ENCODE data around the gene MAN2B2.
"Not testable (repeated sequence)": the region's sequence is repeated elsewhere in the genome, so short reads cannot be mapped to it uniquely, and the experiment has no call there.

MAN2B2 gene

DNA sequence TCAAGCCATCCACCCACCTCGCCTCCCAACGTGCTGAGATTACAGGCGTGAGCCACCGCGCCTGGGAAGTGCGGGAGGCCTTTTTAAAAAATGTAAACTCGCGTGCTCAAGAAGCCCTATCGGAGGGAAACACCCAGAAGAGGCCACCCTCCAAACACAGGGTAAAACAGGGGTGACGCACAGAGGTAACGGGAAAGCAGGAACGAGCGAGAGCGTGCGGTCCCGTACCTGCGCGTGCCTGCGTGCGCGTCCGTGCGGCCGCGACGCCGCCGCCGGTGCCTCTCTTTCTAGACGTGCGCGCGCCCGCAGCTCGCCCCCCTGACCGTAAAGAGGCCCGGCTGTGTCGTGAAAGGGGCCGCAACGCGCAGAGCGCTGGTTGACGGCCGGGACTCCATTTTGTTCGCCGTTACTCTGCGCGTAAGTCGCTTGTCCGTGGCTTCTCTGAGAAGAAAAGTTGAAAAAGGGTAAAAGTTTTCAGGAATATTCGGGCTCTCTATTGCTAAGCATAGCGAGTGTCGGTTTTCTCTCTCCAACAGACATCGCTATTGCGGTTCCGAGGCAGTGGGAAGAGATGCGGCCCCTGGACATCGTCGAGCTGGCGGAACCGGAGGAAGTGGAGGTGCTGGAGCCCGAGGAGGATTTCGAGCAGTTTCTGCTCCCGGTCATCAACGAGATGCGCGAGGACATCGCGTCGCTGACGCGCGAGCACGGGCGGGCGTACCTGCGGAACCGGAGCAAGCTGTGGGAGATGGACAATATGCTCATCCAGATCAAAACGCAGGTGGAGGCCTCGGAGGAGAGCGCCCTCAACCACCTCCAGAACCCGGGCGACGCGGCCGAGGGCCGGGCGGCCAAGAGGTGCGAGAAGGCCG is 65.5 kb downstream of the MAN2B2 start, which contains the start of gene MRFAP1:
Gene MRFAP1 (plus strand): TSS at position 394 of the 872 bp plus-strand sequence. CDS start 178 bp downstream, at position 572.
- Histone ChIP-seq H3K4me1 (ENCODE audit: control insufficient read depth, insufficient read depth, low read length) (peaks cover 13% of the 10 kb centered on the region), H3K9ac (ENCODE audit: low read depth, low read length) (peak within 1 kb of the TSS; percentile 97), H3K4me3 (ENCODE audit: low read length) (peak within 1 kb of the TSS; percentile 94), H3K9me3 (replicated peaks; ENCODE audit: low read length) (no peaks in the 10 kb centered on the region), H3K4me2 (ENCODE audit: low read length) (peak within 1 kb of the TSS; percentile 90), H3K36me3 (ENCODE audit: insufficient read depth, low read length) (peaks cover 19% of the 10 kb centered on the region), H3K27me3 (ENCODE audit: control insufficient read depth, insufficient read depth, low read length) (no peaks in the 10 kb centered on the region)

DNA sequence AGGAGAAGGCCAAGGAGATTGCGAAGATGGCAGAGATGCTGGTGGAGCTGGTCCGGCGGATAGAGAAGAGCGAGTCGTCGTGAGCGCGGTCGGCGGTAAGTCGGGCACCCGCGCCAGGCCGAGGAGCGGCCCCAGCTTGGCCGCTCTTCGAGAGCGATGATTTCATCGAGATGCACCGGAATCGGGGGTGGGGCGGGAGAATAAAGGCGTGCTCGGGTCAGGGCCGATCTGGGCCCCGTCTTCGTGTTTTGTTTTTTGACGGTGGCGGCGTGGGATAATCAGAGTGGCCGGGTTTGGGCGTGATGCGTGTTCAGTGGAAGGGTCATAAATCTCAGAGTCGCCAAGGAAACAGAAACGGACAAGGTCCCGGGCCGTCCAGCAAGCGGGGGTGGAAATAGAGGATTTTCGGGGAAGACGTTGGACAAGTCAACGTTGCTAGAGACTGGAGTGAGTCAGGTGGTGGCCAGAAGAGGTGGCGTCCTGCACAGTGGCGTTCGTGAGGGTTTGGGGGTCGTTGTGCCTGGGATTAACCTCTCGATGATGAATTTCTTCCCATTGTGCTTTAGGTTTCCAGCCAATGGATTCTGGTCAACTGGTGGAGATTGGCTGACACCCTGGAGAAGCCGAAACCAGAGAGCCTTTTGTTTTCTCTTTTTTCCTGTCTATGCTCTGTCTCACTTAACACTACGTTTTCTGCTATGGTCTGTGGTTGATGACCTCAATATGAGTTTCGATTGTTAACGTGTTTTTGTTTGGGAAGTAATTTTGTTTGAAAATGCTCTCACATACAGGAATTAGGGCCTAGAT is 66.4 kb downstream of the MAN2B2 start:
- H3K27me3 ChIP-seq (ENCODE audit: control insufficient read depth, insufficient read depth, low read length): no peaks in the 10 kb centered on the region
- H3K9ac ChIP-seq (ENCODE audit: low read depth, low read length): peak overlapping the region; percentile 97
- H3K36me3 ChIP-seq (ENCODE audit: insufficient read depth, low read length): peaks cover 19% of the 10 kb centered on the region
- peak overlapping the region; percentile 94 for H3K4me3 ChIP-seq (ENCODE audit: low read length)
- H3K4me1 ChIP-seq (ENCODE audit: control insufficient read depth, insufficient read depth, low read length): peaks cover 13% of the 10 kb centered on the region
- H3K9me3 ChIP-seq (replicated peaks; ENCODE audit: low read length): no peaks in the 10 kb centered on the region
- peak overlapping the region; percentile 90 for H3K4me2 ChIP-seq (ENCODE audit: low read length)

DNA sequence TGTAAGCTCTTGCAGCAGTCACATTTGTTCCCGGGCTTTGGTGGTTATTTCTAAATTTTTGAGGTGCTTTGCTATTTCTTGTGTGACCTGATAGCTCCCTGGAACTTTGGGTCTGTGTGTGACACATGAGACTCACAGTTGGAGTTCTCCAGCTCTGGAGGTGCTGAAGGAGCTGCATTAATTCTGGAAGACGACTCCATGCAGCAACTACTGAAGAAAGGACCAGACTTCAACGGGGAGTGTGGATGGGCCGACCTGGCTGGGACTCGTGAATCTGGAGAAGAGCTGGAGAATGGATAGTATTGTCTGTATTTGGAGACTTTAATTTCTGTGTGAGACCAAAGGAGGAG is 67.0 kb downstream of the MAN2B2 start:
- Histone ChIP-seq H3K9me3 (replicated peaks; ENCODE audit: low read length) (no peaks in the 10 kb centered on the region), H3K4me1 (ENCODE audit: control insufficient read depth, insufficient read depth, low read length) (peaks cover 13% of the 10 kb centered on the region), H3K4me2 (ENCODE audit: low read length) (peak overlapping the region; percentile 90), H3K9ac (ENCODE audit: low read depth, low read length) (peak overlapping the region; percentile 97), H3K36me3 (ENCODE audit: insufficient read depth, low read length) (peaks cover 19% of the 10 kb centered on the region), H3K27me3 (ENCODE audit: control insufficient read depth, insufficient read depth, low read length) (no peaks in the 10 kb centered on the region), H3K4me3 (ENCODE audit: low read length) (peak overlapping the region; percentile 94)

DNA sequence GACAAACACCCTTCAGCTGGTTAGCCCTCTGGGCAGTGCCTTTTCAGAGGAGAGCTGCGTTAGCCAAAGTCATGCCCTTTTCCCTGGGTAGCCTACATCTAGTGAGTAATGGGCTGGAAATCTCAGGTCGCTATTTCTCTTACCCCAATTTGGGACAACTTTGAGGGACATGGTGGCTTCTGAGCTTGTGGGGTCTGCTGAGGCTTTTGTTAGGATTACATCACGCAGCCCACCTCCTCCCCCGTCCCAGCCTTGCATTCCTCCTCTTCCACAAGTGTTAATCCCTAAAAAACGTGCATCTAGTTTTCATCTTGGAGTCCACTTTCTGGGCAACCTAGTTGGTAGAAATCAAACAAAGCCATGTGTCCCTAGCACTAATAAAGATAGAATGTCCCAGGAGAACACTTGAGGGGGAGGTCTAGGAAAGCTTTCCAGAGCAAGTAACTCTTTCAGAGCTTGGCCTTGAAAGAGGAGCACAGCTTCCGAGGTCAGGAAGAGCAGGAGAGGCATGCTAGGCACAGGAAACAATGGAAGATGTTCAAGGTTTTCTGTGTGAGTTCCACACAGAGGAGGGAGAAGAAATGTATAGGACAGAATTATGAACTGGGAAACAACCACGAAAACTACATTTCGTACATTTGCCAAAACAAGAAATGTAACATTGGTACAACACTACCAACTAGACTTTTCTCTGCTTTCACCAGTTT is 68.3 kb downstream of the MAN2B2 start:
- peaks cover 19% of the 10 kb centered on the region for H3K36me3 ChIP-seq (ENCODE audit: insufficient read depth, low read length)
- H3K4me1 ChIP-seq (ENCODE audit: control insufficient read depth, insufficient read depth, low read length): peaks cover 13% of the 10 kb centered on the region
- no peak overlapping the region for H3K4me3 ChIP-seq (ENCODE audit: low read length)
- H3K9me3 ChIP-seq (replicated peaks; ENCODE audit: low read length): no peaks in the 10 kb centered on the region
- H3K9ac ChIP-seq (ENCODE audit: low read depth, low read length): no peak overlapping the region
- peak overlapping the region; percentile 90 for H3K4me2 ChIP-seq (ENCODE audit: low read length)
- H3K27me3 ChIP-seq (ENCODE audit: control insufficient read depth, insufficient read depth, low read length): no peaks in the 10 kb centered on the region

DNA sequence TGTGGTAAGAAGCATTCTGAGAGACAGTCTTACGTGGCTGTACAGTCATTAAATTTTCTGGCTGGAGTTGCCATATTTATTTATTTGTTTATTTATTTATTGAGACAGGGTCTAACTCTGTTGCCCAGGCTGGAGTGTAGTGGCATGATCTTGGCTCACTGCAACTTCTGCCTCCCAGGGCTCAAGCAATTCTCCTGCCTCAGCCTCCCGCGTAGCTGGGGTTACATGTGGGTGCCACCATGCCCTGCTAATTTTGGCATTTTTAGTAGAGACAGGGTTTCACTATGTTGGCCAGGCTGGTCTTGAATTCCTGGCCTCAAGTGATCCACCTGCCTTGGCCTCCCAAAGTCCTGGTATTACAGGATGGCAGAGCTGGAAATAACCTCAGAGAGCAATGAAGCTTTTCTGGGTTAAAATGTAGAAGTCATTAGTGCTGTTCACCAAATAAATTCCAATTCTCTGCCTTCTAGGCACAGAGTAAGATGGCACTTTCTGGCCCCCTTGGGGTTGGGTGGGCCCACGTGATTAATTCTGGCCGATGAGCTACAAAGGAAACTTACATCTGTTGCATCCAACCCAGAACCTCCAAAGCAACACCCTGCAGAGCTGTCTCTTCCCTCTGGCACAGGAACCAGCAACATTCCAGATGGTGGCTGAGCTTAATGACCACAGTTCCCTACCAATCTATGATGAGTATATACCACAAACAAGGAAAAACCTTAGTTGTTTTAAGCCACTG is 70.0 kb downstream of the MAN2B2 start:
- no peak overlapping the region for H3K4me3 ChIP-seq (ENCODE audit: low read length)
- H3K9ac ChIP-seq (ENCODE audit: low read depth, low read length): no peak overlapping the region
- no peaks in the 10 kb centered on the region for H3K27me3 ChIP-seq (ENCODE audit: control insufficient read depth, insufficient read depth, low read length)
- no peaks in the 10 kb centered on the region for H3K9me3 ChIP-seq (replicated peaks; ENCODE audit: low read length)
- H3K4me1 ChIP-seq (ENCODE audit: control insufficient read depth, insufficient read depth, low read length): peaks cover 13% of the 10 kb centered on the region
- H3K4me2 ChIP-seq (ENCODE audit: low read length): no peak overlapping the region
- peaks cover 19% of the 10 kb centered on the region for H3K36me3 ChIP-seq (ENCODE audit: insufficient read depth, low read length)

DNA sequence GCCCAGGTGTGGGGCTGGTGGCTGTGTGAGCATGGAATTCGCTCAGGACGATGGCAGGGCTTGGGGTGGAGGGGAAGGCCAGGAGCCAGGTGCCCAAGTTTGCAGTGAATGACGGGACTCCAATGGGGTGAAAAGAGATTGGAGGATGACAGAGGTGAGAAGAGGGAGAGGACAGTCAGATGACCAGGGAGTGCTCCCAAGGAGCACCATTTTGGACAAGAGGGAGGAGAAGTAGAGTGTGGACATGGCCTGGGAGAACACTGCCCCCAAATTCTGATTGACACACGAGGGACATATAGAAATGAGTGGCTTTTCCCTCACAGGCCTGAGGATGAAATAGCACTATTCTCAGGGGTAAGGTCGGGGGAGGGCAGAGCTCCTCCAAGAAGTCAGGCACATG is 72.2 kb downstream of the MAN2B2 start:
- H3K27me3 ChIP-seq (ENCODE audit: control insufficient read depth, insufficient read depth, low read length): no peaks in the 10 kb centered on the region
- H3K36me3 ChIP-seq (ENCODE audit: insufficient read depth, low read length): peaks cover 15% of the 10 kb centered on the region

DNA sequence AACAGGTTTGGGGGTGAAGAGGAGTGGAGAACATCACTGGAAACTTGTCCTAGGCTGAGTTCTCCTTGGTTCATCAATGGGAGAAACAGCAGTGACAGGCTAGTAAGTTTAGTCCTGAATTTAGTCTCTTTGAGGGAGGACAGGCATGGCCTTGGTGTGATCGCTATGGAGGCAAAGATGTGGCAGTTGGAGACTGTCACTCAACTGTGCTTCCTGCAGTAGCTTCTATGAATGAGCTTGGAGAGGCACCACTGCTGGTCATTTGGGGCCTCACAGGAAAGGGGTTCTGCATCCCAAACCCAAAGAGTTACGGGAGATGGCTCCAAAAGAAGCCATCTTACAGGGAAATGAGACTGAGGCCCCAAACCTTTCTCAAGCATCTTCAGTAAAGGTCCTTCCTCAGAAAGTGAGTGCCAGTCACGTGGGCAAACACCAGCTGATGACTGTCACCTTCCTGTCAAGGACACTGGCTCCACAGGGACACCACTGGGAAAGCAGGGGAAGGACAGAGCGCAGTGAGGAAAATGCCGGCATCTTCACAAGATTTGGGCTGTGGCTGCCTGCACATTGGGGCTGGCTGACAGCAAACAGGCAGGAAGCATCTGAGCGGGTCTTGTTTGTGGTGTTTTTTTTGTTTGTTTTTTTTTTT is 72.7 kb downstream of the MAN2B2 start:
- peaks cover 11% of the 10 kb centered on the region for H3K36me3 ChIP-seq (ENCODE audit: insufficient read depth, low read length)

More for the DNA sequence above, 72.2 kb downstream of the MAN2B2 start:
- Histone ChIP-seq H3K4me3 (ENCODE audit: low read length) (no peak overlapping the region), H3K4me1 (ENCODE audit: control insufficient read depth, insufficient read depth, low read length) (peaks cover 9% of the 10 kb centered on the region), H3K9me3 (replicated peaks; ENCODE audit: low read length) (no peaks in the 10 kb centered on the region), H3K9ac (ENCODE audit: low read depth, low read length) (no peak overlapping the region), H3K4me2 (ENCODE audit: low read length) (no peak overlapping the region)

DNA sequence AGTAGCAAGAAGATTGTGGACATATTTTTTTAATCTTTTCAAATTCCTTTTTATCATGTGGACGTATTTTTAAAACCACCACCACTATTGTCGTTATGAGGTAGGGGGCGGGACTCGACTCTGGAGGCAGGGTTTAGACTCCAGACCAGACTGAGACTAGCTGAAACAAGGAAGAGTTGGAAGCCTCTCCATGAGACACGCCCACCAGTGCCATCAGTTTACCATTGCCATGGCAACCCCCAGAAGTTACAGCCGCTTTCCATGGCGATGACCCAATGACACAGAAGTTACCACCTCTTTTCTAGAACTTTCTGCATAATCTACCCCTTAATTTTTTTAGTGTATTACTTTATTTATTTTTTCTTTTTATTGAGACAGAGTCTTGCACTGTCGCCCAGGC is 74.2 kb downstream of the MAN2B2 start:
- H3K4me2 ChIP-seq (ENCODE audit: low read length): no peak overlapping the region
- no peaks in the 10 kb centered on the region for H3K36me3 ChIP-seq (ENCODE audit: insufficient read depth, low read length)
- no peak overlapping the region for H3K9ac ChIP-seq (ENCODE audit: low read depth, low read length)
- H3K9me3 ChIP-seq (replicated peaks; ENCODE audit: low read length): no peaks in the 10 kb centered on the region
- no peaks in the 10 kb centered on the region for H3K27me3 ChIP-seq (ENCODE audit: control insufficient read depth, insufficient read depth, low read length)
- H3K4me3 ChIP-seq (ENCODE audit: low read length): no peak overlapping the region
- H3K4me1 ChIP-seq (ENCODE audit: control insufficient read depth, insufficient read depth, low read length): no peaks in the 10 kb centered on the region

More for the DNA sequence above, 72.7 kb downstream of the MAN2B2 start:
- H3K27me3 ChIP-seq (ENCODE audit: control insufficient read depth, insufficient read depth, low read length): no peaks in the 10 kb centered on the region
- H3K9me3 ChIP-seq (replicated peaks; ENCODE audit: low read length): no peaks in the 10 kb centered on the region
- no peak overlapping the region for H3K4me2 ChIP-seq (ENCODE audit: low read length)
- peaks cover 4% of the 10 kb centered on the region for H3K4me1 ChIP-seq (ENCODE audit: control insufficient read depth, insufficient read depth, low read length)
- H3K4me3 ChIP-seq (ENCODE audit: low read length): no peak overlapping the region
- no peak overlapping the region for H3K9ac ChIP-seq (ENCODE audit: low read depth, low read length)

DNA sequence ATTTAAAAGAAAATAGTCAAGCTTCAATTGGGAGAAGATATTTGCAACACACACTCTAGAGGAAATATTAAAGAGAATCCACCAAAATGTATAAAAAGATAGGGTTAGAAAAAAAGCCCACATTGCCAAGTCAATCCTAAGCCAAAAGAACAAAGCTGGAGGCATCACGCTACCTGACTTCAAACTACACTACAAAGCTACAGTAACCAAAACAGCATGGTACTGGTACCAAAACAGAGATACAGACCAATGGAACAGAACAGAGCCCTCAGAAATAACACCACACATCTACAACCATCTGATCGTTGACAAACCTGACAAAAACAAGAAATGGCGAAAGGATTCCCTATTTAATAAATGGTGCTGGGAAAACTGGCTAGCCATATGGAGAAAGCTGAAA is 79.2 kb downstream of the MAN2B2 start:
- H3K27me3 ChIP-seq (ENCODE audit: control insufficient read depth, insufficient read depth, low read length): not testable (repeated sequence)

DNA sequence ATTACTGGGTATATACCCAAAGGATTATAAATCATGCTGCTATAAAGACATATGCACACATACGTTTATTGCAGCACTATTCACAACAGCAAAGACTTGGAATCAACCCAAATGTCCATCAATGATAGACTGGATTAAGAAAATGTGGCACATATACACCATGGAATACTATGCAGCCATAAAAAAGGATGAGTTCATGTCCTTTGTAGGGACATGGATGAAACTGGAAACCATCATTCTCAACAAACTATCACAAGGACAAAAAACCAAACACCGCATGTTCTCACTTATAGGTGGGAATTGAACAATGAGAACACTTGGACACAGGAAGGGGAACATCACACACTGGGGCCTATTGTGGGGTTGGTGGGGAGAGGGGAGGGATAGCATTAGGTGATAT is 80.3 kb downstream of the MAN2B2 start:
- H3K4me1 ChIP-seq (ENCODE audit: control insufficient read depth, insufficient read depth, low read length); H3K4me3 ChIP-seq (ENCODE audit: low read length); H3K4me2 ChIP-seq (ENCODE audit: low read length); H3K36me3 ChIP-seq (ENCODE audit: insufficient read depth, low read length); H3K9ac ChIP-seq (ENCODE audit: low read depth, low read length); H3K9me3 ChIP-seq (replicated peaks; ENCODE audit: low read length); H3K27me3 ChIP-seq (ENCODE audit: control insufficient read depth, insufficient read depth, low read length): not testable (repeated sequence)

More for the DNA sequence above, 79.2 kb downstream of the MAN2B2 start:
- H3K4me2 ChIP-seq (ENCODE audit: low read length); H3K9me3 ChIP-seq (replicated peaks; ENCODE audit: low read length); H3K4me3 ChIP-seq (ENCODE audit: low read length); H3K4me1 ChIP-seq (ENCODE audit: control insufficient read depth, insufficient read depth, low read length); H3K36me3 ChIP-seq (ENCODE audit: insufficient read depth, low read length); H3K9ac ChIP-seq (ENCODE audit: low read depth, low read length): not testable (repeated sequence)

All from skeletal muscle satellite cell (primary cell).